Esophagus muscularis mucosa (tissue), 4 donors: ENCODE data around the gene BRSK2. TPM values are rescaled to one million over a fixed set of nuclear protein-coding genes. Genes with fewer than 3 reads are reported as not detected.

Experiments
- DNase-seq: peaks from one replicate; pipeline ENCODE4 v3.0.0-alpha.2; 2017; ENCODE audit errors: extremely low spot score
- H3K27ac ChIP-seq, 4 donors: fragments of 200-600 bp; sonication (generic); replicated peaks in 1 of 4; 1 replicate in 3 of 4; 2 replicates in 1 of 4; pipeline ENCODE4 v1.5.1; 2016 to 2019; ENCODE audit warnings: mild to moderate bottlenecking in 1 of 4
- H3K27me3 ChIP-seq, 4 donors: fragments of 200-600 bp; sonication (generic); one replicate each; pipeline versions ENCODE4 v1.5.1 to v1.6.0; 2016 to 2019
- H3K36me3 ChIP-seq, 4 donors: fragments of 200-600 bp; sonication (generic); one replicate each; pipeline ENCODE4 v1.5.1; 2016 to 2019
- H3K4me1 ChIP-seq, 4 donors: fragments of 200-600 bp; sonication (generic); one replicate each; pipeline ENCODE4 v1.5.1; 2016 to 2019
- H3K4me3 ChIP-seq, 4 donors: fragments of 200-600 bp; sonication (generic); 1 replicate in 2 of 4; 2 replicates in 2 of 4; pipeline ENCODE4 v1.5.1; 2016 to 2019; ENCODE audit warnings: mild to moderate bottlenecking in 4 of 4, moderate library complexity in 1 of 4
- H3K9me3 ChIP-seq, 4 donors: fragments of 200-600 bp; sonication (generic); 1 replicate in 3 of 4; 2 replicates in 1 of 4; pipeline ENCODE4 v1.5.1; 2016 to 2019
- EP300 ChIP-seq: sonication (generic); formaldehyde crosslinking; IDR thresholded peaks from one replicate; pipeline ENCODE4 v1.6.1; 2017; ENCODE audit warnings: antibody characterized with exemption
- POLR2A ChIP-seq: fragments of 450-650 bp; IDR thresholded peaks from one replicate; pipeline ENCODE4 v1.6.1; 2017; ENCODE audit warnings: antibody characterized with exemption, moderate library complexity, mild to moderate bottlenecking, low read depth
- POLR2AphosphoS5 ChIP-seq, 2 donors: sonication (generic); formaldehyde crosslinking; IDR thresholded peaks; one replicate each; pipeline ENCODE4 v1.6.1; 2017; ENCODE audit warnings: antibody characterized with exemption in 2 of 2
- WGBS: methylation state at CpG from one replicate; pipeline ENCODE4 v1.1.5; 2018; 5-methylcytosine and 5-hydroxymethylcytosine counted together
- intact Hi-C: fragments of 100-400 bp; cut with DNase I; formaldehyde crosslinking; loops from one replicate; pipeline ENCODE4 v1.15.1; 2023
- total RNA-seq, 4 donors: library from RNA; depleted of rRNA; stranded (reverse); fragments of >200 nt; gene quantifications; one replicate each; pipeline versions ENCODE4 v1.1.0 to v1.2.1, GENCODE V29; 2016
- TF ChIP-seq, protein P1 (sequence below), 3 experiments: fragments of 200-600 bp in 2 of 3; fragments of 450-650 bp in 1 of 3; sonication (generic) in 2 of 3; IDR thresholded peaks; one replicate each; pipeline ENCODE4 v1.5.1; 2017 to 2019; ENCODE audit warnings: antibody characterized with exemption in 3 of 3, mild to moderate bottlenecking in 2 of 3, moderate library complexity in 1 of 3

The BRSK2 gene
- total RNA-seq, 4 donors from 2014 or later: 1.0 to 3.3 (median 2.8) TPM

DNA sequence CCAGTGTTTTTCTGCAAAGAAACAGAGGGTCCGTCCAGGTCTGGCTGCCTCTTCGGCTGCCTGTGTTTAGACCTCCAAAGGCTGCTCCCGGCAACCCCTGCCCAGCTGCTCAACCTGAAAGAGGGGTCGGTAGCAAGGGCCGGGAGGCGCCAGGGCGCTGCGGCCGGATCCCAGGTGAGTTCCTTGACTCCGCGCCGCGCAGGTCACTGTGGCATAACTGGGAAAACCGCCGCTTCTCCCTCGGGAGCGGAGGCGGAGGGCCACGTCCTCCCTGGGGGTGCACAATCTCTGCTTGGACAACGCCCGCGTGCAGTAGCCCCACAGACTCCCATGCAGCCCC is 1.0 kb upstream of the BRSK2 start:
- intact Hi-C loops: loop anchor here (10.0 kb wide), 1 partner anchor 124 kb away; no protein-coding TSS in a partner anchor
- Histone ChIP-seq H3K4me3 (peak overlapping the region; percentile 58 to 76 (median 62)), H3K27ac (no peak overlapping the region), H3K9me3 (no peaks in the 10 kb centered on the region), H3K4me1 (peaks cover 14 to 26% (median 23%) of the 10 kb centered on the region in 4 donors), H3K27me3 (peaks cover 5 to 40% (median 26%) of the 10 kb centered on the region in 4 donors), H3K36me3 (no peaks in the 10 kb centered on the region)
- TF ChIP-seq POLR2AphosphoS5 (IDR thresholded peaks at IDR 0.05) (no peak), POLR2A (no peak), EP300 (no peak)
- TF ChIP-seq, protein P1, sequence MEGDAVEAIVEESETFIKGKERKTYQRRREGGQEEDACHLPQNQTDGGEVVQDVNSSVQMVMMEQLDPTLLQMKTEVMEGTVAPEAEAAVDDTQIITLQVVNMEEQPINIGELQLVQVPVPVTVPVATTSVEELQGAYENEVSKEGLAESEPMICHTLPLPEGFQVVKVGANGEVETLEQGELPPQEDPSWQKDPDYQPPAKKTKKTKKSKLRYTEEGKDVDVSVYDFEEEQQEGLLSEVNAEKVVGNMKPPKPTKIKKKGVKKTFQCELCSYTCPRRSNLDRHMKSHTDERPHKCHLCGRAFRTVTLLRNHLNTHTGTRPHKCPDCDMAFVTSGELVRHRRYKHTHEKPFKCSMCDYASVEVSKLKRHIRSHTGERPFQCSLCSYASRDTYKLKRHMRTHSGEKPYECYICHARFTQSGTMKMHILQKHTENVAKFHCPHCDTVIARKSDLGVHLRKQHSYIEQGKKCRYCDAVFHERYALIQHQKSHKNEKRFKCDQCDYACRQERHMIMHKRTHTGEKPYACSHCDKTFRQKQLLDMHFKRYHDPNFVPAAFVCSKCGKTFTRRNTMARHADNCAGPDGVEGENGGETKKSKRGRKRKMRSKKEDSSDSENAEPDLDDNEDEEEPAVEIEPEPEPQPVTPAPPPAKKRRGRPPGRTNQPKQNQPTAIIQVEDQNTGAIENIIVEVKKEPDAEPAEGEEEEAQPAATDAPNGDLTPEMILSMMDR (IDR thresholded peaks at IDR 0.05): no peak
- WGBS: 50% methylated on average over 2 of the region's 22 CpGs
- no peak for DNase-seq

DNA sequence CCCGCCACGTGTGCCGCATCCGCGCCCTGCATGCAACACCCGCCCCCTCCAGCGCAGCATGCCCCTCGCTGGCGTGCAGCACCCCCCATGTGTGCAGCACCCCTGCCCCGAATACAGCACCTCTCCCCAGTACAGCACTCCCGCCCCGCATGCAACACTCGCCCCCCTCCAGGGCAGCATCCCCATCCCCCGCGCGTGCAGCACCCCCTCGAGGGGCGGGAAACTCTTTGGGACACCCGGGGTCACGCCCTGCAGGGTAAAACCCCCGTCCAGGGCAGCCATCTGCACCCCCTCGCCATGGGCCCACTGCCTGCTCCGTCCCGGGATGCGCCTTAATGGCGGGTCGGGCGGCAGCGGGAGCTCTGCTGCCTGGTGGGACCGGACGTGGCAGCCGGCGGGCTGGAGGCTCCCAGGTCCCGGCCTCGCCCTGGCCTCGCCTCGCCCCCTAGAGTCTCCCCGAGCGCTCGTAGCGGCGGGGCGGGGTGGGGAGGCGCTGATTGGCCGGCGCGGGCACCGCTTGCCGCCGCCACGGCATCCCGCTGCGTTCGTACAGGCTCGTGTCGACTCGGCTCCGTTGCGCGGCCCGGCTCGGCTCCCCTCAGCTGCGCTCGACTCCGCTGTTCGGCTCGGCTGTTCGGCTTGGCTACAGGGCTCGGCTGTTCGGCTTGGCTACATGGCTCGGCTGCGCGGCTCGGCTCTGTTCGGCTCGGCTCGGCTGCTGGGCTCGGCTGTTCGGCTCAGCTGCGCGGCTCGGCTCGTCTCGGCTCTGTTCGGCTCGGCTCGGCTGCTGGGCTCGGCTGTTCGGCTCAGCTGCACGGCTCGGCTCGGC is 417 bp upstream of the BRSK2 start:
- Histone ChIP-seq H3K4me1 (peaks cover 14 to 26% (median 20%) of the 10 kb centered on the region in 4 donors), H3K4me3 (peak overlapping the region; percentile 58 to 76 (median 62)), H3K9me3 (no peaks in the 10 kb centered on the region), H3K27me3 (peaks cover 5 to 45% (median 26%) of the 10 kb centered on the region in 4 donors), H3K27ac (peak overlapping the region; percentile 73 to 80 (median 76)), H3K36me3 (no peaks in the 10 kb centered on the region)
- intact Hi-C loops: loop anchor here (10.0 kb wide), 1 partner anchor 125 kb away; no protein-coding TSS in a partner anchor
- peak; percentile 98 for DNase-seq
- TF ChIP-seq, protein P1 (IDR thresholded peaks at IDR 0.05): peak; percentile 25 to 33 (median 31)
- TF ChIP-seq POLR2AphosphoS5 (IDR thresholded peaks at IDR 0.05) (peak; percentile 26 to 55), EP300 (no peak)
- 0% methylated on average over 1 of the region's 92 CpGs for WGBS

DNA sequence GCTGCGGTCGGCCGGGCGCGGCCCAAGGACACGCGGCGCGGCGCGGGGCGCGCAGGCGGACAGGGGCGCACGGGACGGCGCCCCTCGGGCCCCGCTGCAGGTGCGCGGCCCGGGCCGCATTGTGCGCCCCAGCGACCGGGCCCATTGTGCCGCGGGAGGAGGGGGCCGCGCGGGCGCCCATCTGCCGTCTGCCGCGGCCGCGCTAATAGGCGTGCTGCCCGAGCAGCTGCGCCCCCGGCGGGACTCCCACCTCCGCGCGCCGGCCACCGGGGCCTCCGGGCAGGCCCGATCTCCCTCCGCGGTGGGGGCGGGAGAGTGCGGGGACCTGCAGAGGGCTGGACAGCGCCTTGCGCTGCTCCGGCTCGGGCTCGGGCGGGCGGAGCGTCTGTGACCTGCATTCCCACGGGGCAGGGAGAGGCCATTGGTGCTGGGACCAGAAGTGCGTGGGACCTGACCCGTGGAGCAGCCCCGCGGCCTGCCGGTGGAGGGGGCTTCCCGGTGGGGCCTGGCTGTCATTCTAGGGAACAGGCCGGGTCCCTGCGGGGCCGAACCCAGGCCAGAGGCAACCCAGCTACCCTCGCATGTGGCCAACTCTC is 933 bp downstream of the BRSK2 start:
- no peaks in the 10 kb centered on the region for H3K36me3 ChIP-seq
- intact Hi-C loops: no loop called here

DNA sequence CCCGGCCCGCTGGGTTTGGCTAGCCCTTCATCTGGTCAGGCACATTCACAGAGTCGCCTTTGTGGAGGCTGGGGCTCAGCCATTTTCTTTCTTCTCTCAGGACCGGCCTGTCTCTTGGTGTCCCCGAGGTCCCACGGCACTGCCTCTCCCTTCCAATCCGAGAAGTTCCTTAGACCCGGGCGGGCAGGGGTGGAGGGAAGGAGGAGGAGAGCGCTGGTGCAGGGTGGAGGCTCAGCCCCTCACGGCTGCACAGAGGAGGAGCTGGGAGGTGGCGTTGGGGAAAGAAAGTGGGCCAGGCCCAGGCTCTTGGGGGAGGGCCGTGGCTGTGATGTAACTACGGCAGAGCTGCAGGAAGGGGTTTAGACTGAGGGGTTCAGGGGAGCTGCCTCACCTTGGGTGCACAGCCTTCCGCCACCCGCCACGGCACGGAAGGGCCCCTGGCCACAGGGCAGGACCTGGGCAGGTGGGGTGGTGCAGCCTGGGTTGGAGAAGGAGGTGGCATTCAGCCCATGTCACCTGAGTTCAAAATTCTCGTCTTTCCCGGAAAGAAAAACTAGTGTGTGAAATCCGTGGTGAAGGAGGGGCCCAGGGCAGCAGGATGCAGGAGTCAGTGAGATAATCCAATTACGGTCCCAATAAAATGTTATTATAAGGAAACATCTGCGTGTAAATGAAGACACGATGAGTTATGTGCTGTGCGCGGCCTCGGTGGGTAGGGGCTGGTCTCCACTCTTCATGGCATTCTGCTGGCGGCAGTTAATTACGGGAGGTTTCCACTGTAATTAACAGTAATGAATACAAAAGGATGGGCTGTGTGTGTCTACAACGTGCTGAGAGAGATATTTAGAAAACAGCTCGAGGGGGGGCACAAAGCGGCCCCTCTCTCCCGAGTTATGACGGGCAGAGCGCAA is 1.7 kb downstream of the BRSK2 start:
- Histone ChIP-seq H3K27ac (no peak overlapping the region), H3K27me3 (peaks cover 5 to 63% (median 31%) of the 10 kb centered on the region in 4 donors), H3K4me3 (peak overlapping the region; percentile 20 to 76 (median 39)), H3K9me3 (no peaks in the 10 kb centered on the region), H3K36me3 (no peaks in the 10 kb centered on the region), H3K4me1 (peaks cover 14 to 26% (median 20%) of the 10 kb centered on the region in 4 donors)
- 62% methylated on average over 27 of the region's 35 CpGs for WGBS
- TF ChIP-seq EP300 (no peak), POLR2AphosphoS5 (IDR thresholded peaks at IDR 0.05) (no peak), POLR2A (no peak)
- TF ChIP-seq, protein P1 (IDR thresholded peaks at IDR 0.05): no peak
- intact Hi-C loops: no loop called here
- DNase-seq: no peak

More for the DNA sequence above, 933 bp downstream of the BRSK2 start:
- Histone ChIP-seq H3K9me3 (no peaks in the 10 kb centered on the region), H3K4me1 (peaks cover 14 to 26% (median 20%) of the 10 kb centered on the region in 4 donors), H3K27ac (no peak overlapping the region), H3K27me3 (peaks cover 5 to 55% (median 28%) of the 10 kb centered on the region in 4 donors), H3K4me3 (peak overlapping the region; percentile 20 to 76 (median 39))
- no peak for DNase-seq
- no peak for TF ChIP-seq POLR2A
- TF ChIP-seq, protein P1 (IDR thresholded peaks at IDR 0.05): no peak
- WGBS: 1% methylated on average over 33 of the region's 73 CpGs
